GM18508 (cell line): ENCODE data around the gene CENPK.
"Not testable (repeated sequence)": the region's sequence is repeated elsewhere in the genome, so short reads cannot be mapped to it uniquely, and the experiment has no call there.

Experiments used
- ATAC-seq: cut with Tn5 transposase; IDR thresholded peaks from one replicate; pipeline ENCODE4 v1.9.1; 2021; ENCODE audit warnings: moderate number of reproducible peaks; ENCODE audit not compliant: insufficient read depth, unreplicated experiment

CENPK gene

DNA sequence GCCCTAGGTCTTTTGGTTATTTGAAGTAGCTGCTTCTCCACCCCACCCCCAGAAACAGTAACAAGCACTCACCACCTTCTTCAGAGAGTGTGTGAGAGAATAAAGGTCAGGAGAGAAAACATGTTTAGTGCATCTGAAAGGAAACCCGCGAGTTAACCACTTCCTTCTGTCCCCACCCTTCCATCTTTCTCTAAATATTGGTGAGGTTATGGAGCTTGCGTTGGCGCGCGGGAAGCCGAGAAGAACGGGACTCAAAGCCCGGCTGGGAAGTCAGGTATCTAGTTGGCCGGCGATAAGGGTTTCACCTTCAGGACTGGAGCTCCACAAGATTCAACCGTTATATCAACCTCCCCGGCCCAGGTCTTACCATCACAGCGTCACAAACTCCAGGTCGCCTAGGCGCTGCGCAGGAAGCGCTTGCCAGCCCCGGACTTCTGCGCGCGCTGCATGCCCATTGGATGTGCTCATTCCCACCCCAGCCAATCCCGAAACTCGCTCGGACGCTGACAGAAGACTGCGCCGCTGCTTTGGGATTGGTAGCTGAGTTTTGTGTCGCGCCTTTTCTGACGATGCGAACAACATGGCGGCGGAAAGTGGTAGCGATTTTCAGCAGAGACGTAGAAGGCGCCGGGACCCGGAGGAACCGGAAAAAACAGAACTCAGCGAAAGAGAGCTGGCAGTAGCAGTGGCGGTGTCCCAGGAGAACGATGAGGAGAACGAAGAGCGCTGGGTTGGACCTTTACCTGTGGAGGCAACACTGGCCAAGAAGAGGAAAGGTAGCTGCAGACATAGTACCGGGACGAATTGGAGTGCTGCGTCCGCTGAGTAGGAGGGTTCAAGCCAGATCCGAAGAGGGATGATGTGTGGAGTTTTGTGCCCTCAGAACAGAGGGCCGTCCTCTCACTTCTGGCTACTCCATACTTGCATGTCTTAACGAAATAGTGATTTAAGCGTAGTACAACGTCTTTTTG lies at the start of gene CENPK, which contains the start of gene PPWD1:
Gene CENPK (minus strand): TSS at position 438 of the 971 bp plus-strand sequence. CDS start 8,261 bp downstream, outside the sequence.
Gene PPWD1 (plus strand): TSS at position 566 of the 971 bp plus-strand sequence. CDS start 15 bp downstream, at position 581.
- ATAC-seq = peak; percentile 92

GRCh38 chr5:65612298-65612907 lies 49.4 kb upstream of the CENPK start:
- no peak for ATAC-seq

GRCh38 chr5:65611524-65611923 lies 48.6 kb upstream of the CENPK start:
- no peak for ATAC-seq

GRCh38 chr5:65601761-65602160 lies 38.8 kb upstream of the CENPK start:
- ATAC-seq = not testable (repeated sequence)

DNA sequence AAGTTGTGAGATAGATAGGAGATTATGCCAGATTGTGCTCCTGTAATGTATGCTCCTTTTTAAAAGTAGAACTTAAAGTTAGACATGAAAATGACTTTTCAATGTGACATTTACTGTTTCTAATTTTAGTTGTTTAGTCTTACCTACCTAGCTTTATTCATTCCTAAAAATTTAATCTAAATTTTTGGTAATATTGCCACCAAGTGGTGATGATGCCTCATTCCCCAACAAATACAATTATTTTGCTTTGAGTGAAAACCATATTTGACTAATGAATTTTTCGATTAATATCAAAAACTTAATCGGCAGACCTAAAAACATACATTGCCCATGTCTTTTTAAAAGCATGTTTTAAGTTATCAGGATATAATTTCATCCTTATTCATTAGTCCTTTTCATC lies 25.7 kb upstream of the CENPK start:
- no peak for ATAC-seq

- ATAC-seq = no peak
These were observed 14.2 kb upstream of the CENPK start for GRCh38 chr5:65577141-65577540.

DNA sequence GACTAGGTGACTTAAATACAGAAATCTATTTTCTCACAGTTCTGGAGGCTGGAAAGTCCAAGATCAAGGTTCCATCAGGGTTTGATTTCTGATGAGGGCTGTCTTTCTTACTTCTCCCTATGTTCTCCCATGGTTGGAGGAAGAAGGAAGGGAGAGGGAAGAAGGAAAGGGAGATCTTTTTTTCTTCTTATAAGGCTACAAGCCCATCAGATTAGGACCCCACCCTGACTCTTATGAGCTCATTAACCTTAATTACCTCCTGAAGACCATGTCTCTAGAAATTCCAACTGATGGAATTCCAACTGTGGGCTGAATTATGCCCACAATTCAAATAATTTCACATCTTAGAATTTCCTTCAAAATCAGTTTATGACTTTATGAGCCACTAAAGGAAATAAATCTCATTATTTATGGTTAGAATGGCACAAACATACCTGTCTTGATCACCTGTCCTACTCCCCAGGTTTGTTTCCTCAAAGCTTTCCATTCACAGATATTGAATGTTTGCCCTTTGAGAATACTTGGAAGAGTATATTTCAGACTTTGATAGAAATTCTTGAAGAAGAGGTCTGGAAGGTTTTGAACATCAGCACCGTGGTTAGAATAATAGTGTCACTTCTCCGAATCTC lies 7.7 kb upstream of the CENPK start:
- no peak for ATAC-seq

DNA sequence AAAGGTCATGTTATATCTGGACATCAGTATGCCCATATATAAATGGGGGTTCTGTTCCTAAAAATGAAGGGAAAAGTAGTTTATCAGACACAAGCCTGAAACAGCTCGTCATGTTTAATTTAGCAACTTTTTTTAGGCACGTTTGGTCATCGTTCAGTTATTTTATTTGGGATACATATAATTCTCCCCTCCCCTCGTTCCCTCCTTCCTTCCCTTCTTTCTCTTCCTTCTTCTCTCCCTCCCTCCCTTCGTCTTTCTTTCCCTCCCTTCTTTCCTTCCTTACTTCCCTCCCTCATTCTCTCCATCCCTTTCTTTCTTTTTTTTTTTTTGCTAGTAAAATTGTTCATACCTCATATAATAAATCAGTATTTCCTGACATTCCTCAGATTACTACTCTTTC lies 3.5 kb upstream of the CENPK start:
- ATAC-seq = no peak

DNA sequence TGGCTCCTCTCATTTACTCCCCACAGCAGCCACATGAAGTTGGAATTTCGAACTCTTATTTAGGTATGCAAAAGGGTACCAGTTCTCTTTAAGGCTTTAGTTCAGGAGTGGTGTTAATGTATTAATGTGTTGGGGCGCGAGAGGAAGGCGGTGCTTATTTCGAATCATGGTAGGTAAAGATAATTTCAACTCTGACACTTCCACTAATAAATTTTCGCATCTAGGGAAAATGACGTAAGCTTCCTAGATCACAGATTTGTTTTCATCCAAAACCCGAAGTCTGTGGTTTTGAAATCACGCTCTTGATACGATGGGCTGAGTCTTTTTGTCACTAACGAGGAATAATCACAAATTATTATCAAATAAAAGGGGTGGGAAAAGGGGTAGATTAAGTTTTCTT lies 809 bp upstream of the CENPK start:
- ATAC-seq = no peak

DNA sequence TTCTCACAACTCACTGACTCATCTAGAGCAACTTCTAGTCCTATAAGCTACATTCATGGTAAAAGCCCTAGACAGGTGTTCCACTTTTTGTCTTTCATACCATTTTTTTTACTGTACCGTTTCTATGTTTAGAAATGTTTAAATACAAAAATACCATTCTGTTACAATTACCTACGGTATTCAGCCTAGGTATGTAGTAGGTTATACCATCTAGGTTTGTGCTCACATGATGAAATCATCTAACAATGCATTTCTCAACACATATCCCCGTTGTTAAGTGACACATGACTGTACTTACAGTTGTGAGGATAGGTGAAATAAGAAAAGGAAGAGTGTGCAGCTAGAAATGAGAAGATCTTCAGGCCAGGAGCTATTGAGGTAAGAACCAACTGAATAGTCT lies 6.2 kb downstream of the CENPK start:
- no peak for ATAC-seq

DNA sequence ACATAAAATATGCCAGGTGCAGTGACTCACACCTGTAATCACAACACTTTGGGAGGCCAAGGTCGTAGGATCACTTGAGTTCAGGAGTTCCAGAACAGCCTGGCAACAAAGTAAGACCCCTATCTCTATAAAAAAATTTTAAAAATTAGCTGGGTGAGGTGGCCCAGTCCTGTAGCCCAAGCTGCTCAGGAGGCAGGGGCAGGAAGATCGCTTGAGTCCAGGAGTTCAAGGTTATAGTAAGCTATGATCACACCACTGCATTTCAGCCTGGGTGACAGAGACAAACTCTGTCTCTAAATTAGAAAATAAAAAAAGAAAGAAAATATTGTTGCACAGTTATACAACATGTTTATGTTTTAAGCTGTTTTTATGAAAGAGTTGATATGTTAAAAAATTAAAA lies 6.8 kb downstream of the CENPK start:
- ATAC-seq = no peak

DNA sequence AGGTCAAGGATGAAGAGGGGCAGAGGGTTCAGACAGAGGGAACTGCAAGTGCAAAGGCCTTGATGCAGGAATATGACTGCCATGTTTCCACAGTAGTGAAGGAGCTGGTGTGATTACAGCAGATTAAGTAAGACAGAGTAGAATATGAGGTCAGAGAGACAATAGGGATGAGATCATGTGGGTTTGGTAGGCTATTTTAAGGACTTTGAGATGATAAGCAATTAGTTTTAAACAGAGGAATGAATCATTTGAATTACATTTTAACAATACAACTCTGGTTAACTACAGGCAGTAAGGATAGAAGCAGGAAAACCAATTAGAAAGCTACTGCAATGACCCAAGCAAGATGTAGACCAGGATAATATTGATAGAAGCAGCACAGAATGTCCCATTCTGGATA lies 7.7 kb downstream of the CENPK start:
- ATAC-seq = no peak

- ATAC-seq = no peak
These were observed 9.0 kb downstream of the CENPK start for GRCh38 chr5:65553941-65554340.

DNA sequence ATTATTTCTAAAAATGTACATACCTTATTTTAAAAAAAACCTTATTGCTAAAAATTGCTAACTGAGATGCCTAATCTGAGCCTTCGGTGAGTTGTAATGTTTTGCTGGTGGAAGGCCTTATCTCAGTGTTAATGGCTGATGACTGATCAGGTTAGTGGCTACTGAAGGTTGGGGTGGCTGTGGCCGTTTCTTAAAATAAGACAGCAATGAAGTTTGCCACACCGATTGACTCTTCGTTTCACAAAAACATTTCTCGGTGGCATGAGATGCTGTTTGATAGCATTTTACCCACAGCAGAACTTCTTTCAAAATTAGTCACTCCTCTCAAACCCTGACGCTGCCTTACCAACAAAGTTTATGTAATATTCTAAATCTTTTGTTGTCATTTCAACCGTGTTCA lies 14.7 kb downstream of the CENPK start:
- ATAC-seq = no peak

DNA sequence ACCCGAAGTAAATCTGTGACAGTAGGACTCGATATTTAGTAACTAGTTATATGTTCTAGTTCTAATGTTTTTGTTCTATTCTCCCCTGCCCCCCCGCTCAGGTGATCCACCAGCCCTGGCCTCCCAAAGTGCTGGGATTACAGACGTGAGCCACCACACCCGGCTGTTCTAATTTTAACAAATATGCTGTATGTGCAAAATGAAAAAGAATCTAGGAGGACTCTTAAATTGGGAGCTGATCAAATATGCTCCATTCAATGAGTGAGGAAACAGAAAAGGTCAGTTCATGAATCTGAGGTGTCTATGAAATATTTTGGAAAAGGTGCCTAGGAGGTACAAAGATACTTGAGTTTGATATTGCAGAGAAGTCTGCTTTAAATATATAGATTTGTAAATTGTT lies 16.8 kb downstream of the CENPK start:
- no peak for ATAC-seq

- no peak for ATAC-seq
These were observed 18.5 kb downstream of the CENPK start for GRCh38 chr5:65544473-65544872.

DNA sequence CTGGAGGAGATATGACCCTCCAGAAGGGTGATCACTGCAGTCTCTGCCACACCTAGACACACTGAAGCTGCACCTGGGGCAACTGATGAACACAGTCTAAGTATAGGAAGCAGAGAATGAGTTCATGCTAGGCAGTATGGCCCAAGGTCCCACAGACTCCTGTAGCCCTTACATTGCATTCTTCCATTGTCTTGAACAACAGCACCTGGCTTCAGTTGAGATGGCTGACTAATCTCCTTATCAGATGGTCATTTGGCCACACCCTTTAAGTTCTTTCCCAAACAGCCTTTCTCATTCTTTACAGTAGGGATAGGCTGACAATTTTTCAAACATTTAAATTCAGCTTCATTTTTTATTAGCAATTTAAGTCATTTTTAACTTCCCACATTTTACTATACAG lies 23.1 kb downstream of the CENPK start:
- ATAC-seq = no peak

DNA sequence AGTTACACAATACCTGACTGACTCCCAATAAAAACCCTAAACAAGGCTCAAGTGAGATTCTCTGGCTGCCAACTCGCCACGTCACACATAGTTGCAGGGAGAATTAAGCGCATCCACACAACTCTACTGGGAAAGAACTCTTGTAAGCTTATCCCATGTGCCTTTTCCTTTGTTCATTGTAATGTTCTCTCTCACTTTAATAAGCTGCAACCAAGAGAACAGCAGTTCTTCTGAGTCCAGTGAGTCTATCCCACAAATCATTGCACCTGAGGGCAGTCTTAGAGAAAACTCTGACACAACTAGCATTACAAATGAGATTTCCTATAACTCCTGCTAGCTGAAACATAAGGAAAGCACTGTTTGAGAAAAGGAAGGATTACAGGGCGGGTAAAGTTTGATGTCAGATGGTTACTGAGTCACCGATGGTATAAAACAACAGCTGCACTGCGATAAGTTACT lies 27.4 kb downstream of the CENPK start:
- ATAC-seq = no peak

- ATAC-seq = no peak
These were observed 32.1 kb downstream of the CENPK start for GRCh38 chr5:65530904-65531303.

GRCh38 chr5:65525726-65526125 lies 37.2 kb downstream of the CENPK start:
- ATAC-seq = no peak
